CD4-positive, alpha-beta T cell treated with Interleukin-17A for 4 hours (primary cell): ENCODE data around the gene PEX16.
A peak's percentile ranks its signal among the peaks of the same experiment; 100 is the strongest.

Experiments
- DNase-seq: peaks from one replicate; pipeline ENCODE4 v3.0.0-alpha.2; 2020; ENCODE audit warnings: mixed read lengths

The PEX16 gene

DNA sequence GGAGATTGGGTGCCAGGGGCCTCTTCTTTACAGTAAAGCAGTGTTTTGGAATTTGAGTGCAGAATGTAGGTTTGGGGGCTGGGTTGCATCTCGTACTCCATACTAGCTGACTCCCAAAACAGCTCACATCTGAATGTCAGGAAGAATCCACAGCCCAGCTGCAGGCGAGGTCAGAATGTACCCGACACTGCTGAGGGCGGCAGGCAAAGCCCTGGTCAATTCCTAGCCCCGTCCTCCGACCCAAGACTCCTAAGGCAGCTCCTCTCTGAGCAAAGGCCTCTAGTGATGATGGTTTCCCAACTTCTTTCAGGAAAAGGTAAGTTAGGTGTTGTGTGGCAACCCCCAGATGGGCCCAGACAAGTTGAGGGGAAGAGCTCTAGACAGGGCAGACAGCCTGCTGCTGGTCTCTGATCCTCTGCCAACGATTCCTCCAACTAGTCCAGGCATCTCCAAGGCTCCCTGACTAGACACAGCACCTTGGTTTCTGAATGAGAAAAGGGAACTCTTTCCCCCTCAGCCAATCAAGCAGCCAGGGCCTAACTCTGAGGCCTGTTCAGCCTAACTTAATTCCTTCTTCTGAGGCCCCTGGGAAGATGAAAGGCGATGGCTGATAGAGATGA, 13.4 kb upstream of the PEX16 start:
- no peak for DNase-seq

- DNase-seq = peak; percentile 59
These were observed 12.5 kb upstream of the PEX16 start for GRCh38 chr11:45930031-45930794.

GRCh38 chr11:45929486-45930030, 11.9 kb upstream of the PEX16 start:
- DNase-seq = no peak

DNA sequence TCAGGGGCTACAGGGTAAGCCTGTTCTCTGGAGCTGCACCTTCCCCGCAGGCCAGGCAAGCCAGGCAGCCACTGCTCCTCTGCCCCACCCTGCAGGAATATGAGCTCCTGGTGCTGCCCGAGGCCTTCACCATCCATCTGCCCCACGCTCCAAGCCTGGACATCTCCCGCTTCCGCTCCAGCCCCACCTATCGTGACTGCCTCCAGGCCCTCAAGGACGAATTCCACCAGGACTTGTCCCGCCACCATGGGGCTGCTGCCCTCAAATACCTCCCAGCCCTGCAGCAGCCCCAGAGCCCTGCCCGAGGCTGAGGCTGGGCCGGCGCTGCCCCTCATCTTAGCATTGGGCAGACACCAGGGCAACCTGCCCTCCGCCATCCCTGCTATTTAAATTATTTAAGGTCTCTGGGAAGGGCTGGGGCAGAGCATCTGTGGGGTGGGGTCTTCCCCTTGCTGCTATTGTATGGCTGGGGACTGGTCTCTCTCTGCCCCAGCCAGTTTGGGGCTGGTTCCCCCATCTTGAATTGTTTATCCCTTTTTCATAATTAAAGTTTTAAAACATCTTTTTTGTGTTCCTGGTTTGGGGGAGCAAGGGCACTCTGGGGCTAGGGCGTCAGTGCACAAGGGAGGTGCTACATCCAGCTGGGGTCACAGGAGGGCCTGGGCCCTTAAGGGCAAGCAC, 11.0 kb upstream of the PEX16 start:
- no peak for DNase-seq

GRCh38 chr11:45927684-45928413, 10.2 kb upstream of the PEX16 start:
- no peak for DNase-seq

DNA sequence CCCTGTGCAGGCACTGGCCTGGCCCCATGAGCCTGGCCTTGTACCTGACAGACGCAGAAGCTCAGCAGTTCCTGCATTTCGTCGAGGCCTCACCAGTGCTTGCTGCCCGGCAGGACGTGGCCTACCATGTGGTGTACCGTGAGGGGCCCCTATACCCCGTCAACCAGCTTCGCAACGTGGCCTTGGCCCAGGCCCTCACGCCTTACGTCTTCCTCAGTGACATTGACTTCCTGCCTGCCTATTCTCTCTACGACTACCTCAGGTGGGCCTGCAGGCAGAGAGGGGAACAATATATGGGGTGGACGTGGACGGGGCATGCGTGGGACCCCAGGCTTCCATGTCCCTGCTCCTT, 9.6 kb upstream of the PEX16 start:
- no peak for DNase-seq

DNA sequence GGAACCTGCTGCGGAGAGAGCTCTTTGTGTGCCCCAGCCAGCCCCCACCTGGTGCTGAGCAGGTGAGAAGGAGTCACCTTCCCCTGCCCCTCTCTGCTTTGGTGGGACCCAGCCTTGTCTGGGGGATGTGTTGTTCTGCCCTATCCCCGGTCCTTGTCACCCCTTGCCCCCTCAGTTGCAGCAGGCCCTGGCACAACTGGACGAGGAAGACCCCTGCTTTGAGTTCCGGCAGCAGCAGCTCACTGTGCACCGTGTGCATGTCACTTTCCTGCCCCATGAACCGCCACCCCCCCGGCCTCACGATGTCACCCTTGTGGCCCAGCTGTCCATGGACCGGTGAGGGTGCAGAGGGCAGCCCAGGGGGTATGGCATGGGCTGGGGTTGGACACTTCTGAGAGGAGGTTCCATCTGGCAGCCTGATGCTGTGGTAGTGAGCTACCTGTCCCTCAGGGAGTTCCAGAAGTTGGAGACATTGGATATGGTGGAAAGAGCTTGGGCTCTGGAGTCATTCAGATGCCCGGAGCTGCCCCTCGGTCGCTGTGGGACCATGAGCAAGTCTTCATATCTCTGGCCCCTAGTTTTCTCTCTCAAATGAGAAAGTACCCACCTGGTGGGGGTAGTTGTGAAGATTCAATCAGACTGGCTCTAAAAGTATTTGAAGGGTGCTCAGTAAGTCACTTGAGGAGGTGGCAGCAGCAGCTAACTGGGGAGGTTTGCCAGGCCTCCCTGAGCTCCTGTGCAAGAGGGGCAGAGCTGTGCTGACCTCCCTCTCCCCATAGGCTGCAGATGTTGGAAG, 9.1 kb upstream of the PEX16 start:
- no peak for DNase-seq

DNA sequence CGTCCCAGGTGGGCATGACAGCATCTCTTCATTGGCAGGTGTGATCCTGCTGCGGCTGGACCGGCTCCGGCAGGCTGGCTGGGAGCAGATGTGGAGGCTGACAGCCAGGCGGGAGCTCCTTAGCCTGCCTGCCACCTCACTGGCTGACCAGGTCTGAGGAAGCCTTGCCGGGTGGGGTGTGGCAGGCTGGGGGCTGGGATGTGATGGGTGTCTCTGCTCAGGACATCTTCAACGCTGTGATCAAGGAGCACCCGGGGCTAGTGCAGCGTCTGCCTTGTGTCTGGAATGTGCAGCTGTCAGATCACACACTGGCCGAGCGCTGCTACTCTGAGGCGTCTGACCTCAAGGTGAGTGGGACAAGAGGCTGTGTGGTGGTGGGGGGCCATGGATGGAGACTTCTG, 8.3 kb upstream of the PEX16 start:
- DNase-seq = no peak

GRCh38 chr11:45925550-45925949, 7.9 kb upstream of the PEX16 start:
- DNase-seq = no peak

- no peak for DNase-seq
These were observed 7.2 kb upstream of the PEX16 start for GRCh38 chr11:45924927-45925326.

DNA sequence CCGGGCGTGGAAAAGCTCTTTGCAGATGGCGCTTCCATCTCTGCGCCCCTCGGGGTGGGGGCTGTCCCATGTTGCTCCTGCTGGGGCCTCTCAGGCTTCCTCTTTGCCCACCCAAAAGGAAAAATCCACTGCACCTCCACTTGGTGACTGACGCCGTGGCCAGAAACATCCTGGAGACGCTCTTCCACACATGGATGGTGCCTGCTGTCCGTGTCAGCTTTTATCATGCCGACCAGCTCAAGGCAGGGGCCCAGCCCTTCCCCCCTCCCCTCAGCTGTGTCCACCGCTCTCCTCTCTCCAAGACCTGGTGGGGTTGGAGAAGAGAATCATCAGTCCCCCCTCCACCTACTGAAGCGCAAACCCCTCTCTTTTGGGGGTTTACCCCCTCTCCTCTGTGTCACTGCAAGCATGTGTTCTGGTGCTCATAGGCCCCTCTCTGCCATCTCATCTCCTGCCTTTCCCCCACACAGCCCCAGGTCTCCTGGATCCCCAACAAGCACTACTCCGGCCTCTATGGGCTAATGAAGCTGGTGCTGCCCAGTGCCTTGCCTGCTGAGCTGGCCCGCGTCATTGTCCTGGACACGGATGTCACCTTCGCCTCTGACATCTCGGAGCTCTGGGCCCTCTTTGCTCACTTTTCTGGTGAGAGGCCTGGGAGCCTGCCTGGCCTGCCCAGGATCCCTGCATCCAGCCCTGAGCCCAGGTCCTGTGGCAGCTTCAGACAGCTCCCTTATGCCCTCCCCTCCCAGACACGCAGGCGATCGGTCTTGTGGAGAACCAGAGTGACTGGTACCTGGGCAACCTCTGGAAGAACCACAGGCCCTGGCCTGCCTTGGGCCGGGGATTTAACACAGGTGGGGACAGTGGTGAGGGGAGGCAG, 6.6 kb upstream of the PEX16 start:
- no peak for DNase-seq

- DNase-seq = peak; percentile 40
These were observed 4.9 kb upstream of the PEX16 start, which contains the start of gene LARGE2 for GRCh38 chr11:45922425-45923082. LARGE2 (plus strand) TSS chr11:45922656; CDS start chr11:45922883, 227 bp downstream.

GRCh38 chr11:45921561-45922424, 4.1 kb upstream of the PEX16 start:
- DNase-seq = peak; percentile 16

DNA sequence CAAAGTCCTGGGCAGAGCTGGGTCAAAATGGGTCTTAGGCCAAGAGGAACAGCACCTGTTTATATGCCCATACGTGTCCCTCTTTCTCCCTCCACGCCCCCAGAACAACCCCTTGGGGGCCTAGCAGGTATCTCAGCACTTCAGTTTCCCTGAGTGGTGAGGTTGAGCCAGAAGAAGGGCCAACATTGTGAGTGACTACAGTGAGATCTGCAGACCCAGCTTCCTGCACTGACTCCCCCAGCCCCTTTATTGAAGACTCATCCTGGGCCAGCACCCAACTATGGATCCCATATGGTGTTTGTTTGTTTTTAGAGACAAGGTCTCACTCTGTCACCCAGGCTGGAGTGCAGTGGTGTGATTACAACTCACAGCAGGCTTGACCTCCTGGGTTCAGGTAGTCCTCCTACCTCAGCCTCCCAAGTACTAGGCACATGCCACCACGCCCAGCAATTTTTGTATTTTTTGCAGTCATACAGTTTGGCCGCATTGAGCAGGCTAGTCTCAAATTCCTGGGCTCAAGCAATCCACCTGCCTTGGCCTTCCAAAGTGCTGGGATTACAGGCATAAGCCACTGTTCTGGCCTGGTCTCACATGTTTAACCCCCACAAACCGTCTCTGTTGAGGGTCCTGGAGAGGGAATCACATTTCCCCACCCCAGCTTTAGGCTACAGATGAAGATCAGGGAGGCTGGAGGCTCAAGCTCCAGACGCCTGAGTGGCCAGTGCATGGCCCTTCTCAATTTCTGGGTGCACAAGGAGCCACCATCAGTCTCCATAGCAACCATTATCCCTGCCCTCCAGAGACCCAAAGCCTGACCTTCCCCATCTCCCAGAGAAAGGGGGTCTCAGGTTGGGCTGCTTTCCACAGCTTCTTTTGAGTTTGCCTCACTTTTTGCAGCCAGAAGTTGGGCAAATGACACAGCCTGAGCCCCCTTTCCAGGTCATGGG, 3.1 kb upstream of the PEX16 start:
- no peak for DNase-seq

DNA sequence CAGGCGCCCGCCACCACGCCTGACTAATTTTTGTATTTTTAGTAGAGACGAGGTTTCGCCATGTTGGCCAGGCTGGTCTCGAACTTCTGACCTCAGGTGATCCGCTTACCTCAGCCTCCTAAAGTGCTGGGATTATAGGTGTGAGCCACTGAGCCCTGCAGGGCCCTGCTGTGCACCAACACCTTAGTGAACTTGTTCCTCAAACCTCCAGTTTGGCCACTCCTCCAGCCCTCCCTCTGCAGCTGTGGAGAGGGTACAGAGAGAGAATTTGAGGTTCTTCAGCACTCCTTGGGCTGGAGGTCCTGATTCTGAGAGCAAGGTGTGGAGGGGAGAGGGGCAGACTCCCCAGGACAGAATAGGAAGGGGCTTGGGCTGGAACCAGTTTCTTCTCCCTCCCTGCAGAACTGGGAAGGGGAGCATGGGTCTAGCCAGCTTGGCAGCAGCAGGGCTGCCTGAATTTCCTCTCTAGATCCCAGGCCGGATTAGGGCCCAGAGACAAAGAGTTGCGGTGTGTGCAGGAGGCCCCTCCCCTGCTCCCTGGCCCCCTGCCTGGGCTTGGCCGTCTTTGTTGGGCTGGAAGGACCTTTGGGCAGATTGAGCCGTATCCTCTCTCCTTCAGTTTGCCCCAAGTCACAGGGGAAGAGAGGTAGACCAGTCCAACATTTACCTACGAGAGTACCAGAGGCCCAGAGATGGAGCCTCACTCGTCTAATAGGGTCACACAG, 2.3 kb upstream of the PEX16 start:
- no peak for DNase-seq

- no peak for DNase-seq
These were observed 1.4 kb upstream of the PEX16 start for GRCh38 chr11:45918962-45919675.
